Breast epithelium (tissue), 3 donors: ENCODE measurements around the gene DENND1C.

ENCODE experiments used
- CTCF ChIP-seq, 3 donors: fragments of 450-650 bp; IDR thresholded peaks; one replicate each; pipeline ENCODE4 v1.5.1; 2016 to 2017; ENCODE audit warnings: antibody characterized with exemption in 3 of 3, mild to moderate bottlenecking in 3 of 3, moderate library complexity in 3 of 3
- POLR2A ChIP-seq: fragments of 450-650 bp; IDR thresholded peaks from one replicate; pipeline ENCODE4 v1.6.1; 2016; ENCODE audit warnings: antibody characterized with exemption, mild to moderate bottlenecking, moderate library complexity

GRCh38 chr19:6433165-6433564 lies 48.4 kb downstream of the DENND1C start:
- TF ChIP-seq CTCF (IDR thresholded peaks at IDR 0.05) (no peak), POLR2A (no peak)
